Measurements from ENCODE around the gene RRP12. TPM values are rescaled to one million over a fixed set of nuclear protein-coding genes. Genes with fewer than 3 reads are reported as not detected.

RRP12 gene
- total and polyA plus RNA-seq, 2 experiments from 2014 or later, result 14.9 to 16.2 TPM

GRCh38 chr10:97393034-97393573, 8.0 kb downstream of the RRP12 start:
- TF ChIP-seq, protein P1, sequence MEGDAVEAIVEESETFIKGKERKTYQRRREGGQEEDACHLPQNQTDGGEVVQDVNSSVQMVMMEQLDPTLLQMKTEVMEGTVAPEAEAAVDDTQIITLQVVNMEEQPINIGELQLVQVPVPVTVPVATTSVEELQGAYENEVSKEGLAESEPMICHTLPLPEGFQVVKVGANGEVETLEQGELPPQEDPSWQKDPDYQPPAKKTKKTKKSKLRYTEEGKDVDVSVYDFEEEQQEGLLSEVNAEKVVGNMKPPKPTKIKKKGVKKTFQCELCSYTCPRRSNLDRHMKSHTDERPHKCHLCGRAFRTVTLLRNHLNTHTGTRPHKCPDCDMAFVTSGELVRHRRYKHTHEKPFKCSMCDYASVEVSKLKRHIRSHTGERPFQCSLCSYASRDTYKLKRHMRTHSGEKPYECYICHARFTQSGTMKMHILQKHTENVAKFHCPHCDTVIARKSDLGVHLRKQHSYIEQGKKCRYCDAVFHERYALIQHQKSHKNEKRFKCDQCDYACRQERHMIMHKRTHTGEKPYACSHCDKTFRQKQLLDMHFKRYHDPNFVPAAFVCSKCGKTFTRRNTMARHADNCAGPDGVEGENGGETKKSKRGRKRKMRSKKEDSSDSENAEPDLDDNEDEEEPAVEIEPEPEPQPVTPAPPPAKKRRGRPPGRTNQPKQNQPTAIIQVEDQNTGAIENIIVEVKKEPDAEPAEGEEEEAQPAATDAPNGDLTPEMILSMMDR (IDR thresholded peaks at IDR 0.05; ENCODE audit: low read depth, low read length), result no peak
- H3K4me3 ChIP-seq, result no peak overlapping the region
- H3K9me3 ChIP-seq (ENCODE audit: low read depth), result no peaks in the 10 kb centered on the region
- no peaks in the 10 kb centered on the region for H3K4me1 ChIP-seq (ENCODE audit: low read depth)
- H3K36me3 ChIP-seq, result peaks cover 6% of the 10 kb centered on the region
- H3K27ac ChIP-seq, result no peak overlapping the region
- DNase-seq (ENCODE audit: low read depth in 1 of 2, low spot score in 1 of 2), result no peak
- H3K27me3 ChIP-seq, result no peaks in the 10 kb centered on the region

- no peaks in the 10 kb centered on the region for H3K9me3 ChIP-seq (ENCODE audit: low read depth)
- no peak for DNase-seq (ENCODE audit: low read depth in 1 of 2, low spot score in 1 of 2)
- no peak overlapping the region for H3K4me3 ChIP-seq
- H3K36me3 ChIP-seq, result peaks cover 6% of the 10 kb centered on the region
- H3K27ac ChIP-seq, result no peak overlapping the region
- no peaks in the 10 kb centered on the region for H3K4me1 ChIP-seq (ENCODE audit: low read depth)
- no peaks in the 10 kb centered on the region for H3K27me3 ChIP-seq
- TF ChIP-seq, protein P1 (IDR thresholded peaks at IDR 0.05; ENCODE audit: low read depth, low read length), result no peak
These were observed 11.0 kb downstream of the RRP12 start for GRCh38 chr10:97390091-97390490.

GRCh38 chr10:97388152-97388551, 13.0 kb downstream of the RRP12 start:
- Histone ChIP-seq H3K4me3 (no peak overlapping the region), H3K27me3 (no peaks in the 10 kb centered on the region), H3K27ac (no peak overlapping the region), H3K36me3 (peaks cover 5% of the 10 kb centered on the region), H3K9me3 (ENCODE audit: low read depth) (no peaks in the 10 kb centered on the region), H3K4me1 (ENCODE audit: low read depth) (no peaks in the 10 kb centered on the region)
- no peak for DNase-seq (ENCODE audit: low read depth in 1 of 2, low spot score in 1 of 2)
- TF ChIP-seq, protein P1 (IDR thresholded peaks at IDR 0.05; ENCODE audit: low read depth, low read length), result no peak

GRCh38 chr10:97385565-97385964, 15.6 kb downstream of the RRP12 start:
- H3K4me1 ChIP-seq (ENCODE audit: low read depth), result no peaks in the 10 kb centered on the region
- DNase-seq (ENCODE audit: low read depth in 1 of 2, low spot score in 1 of 2), result no peak
- H3K4me3 ChIP-seq, result no peak overlapping the region
- H3K36me3 ChIP-seq, result peaks cover 3% of the 10 kb centered on the region
- TF ChIP-seq, protein P1 (IDR thresholded peaks at IDR 0.05; ENCODE audit: low read depth, low read length), result no peak
- H3K27me3 ChIP-seq, result no peaks in the 10 kb centered on the region
- H3K9me3 ChIP-seq (ENCODE audit: low read depth), result no peaks in the 10 kb centered on the region
- no peak overlapping the region for H3K27ac ChIP-seq

- Histone ChIP-seq H3K27me3 (no peaks in the 10 kb centered on the region), H3K9me3 (ENCODE audit: low read depth) (no peaks in the 10 kb centered on the region), H3K4me1 (ENCODE audit: low read depth) (no peaks in the 10 kb centered on the region), H3K27ac (no peak overlapping the region), H3K36me3 (no peaks in the 10 kb centered on the region), H3K4me3 (no peak overlapping the region)
- TF ChIP-seq, protein P1 (IDR thresholded peaks at IDR 0.05; ENCODE audit: low read depth, low read length), result no peak
- DNase-seq (ENCODE audit: low read depth in 1 of 2, low spot score in 1 of 2), result no peak
These were observed 16.5 kb downstream of the RRP12 start for GRCh38 chr10:97384641-97385040.
